ENCODE measurements around the gene HIPK2. TPM values are rescaled to one million over a fixed set of nuclear protein-coding genes. Genes with fewer than 3 reads are reported as not detected.
"Not testable (repeated sequence)": the region's sequence is repeated elsewhere in the genome, so short reads cannot be mapped to it uniquely, and the experiment has no call there.

The HIPK2 gene
- total and polyA plus RNA-seq, 8 donors, result 3.4 to 103 (median 38.6) TPM

DNA sequence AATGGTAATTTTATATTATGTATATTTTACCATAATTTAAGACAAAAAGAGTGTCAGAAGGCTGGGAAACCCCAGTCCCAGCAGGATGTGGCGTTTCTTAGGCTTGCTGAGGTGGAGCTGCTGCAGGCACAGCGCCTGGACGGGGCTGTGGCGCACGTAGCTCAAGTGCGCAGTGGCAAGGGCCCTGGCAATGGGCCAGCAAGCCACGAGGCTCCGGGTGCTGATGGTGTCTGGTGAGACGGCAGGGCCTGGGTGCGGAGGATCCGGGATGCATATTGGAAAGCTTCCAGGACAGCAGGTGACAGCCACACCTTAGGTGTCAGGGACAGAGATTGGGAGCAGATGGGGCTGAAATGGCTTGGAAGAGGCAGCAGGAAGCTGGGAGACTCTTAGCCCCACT lies 217.1 kb downstream of the HIPK2 start:
- no peak for DNase-seq
- intact Hi-C loops (cut with DNase I; ENCODE audit: low total_unique reads), result no loop called here
- TF ChIP-seq, protein P1, sequence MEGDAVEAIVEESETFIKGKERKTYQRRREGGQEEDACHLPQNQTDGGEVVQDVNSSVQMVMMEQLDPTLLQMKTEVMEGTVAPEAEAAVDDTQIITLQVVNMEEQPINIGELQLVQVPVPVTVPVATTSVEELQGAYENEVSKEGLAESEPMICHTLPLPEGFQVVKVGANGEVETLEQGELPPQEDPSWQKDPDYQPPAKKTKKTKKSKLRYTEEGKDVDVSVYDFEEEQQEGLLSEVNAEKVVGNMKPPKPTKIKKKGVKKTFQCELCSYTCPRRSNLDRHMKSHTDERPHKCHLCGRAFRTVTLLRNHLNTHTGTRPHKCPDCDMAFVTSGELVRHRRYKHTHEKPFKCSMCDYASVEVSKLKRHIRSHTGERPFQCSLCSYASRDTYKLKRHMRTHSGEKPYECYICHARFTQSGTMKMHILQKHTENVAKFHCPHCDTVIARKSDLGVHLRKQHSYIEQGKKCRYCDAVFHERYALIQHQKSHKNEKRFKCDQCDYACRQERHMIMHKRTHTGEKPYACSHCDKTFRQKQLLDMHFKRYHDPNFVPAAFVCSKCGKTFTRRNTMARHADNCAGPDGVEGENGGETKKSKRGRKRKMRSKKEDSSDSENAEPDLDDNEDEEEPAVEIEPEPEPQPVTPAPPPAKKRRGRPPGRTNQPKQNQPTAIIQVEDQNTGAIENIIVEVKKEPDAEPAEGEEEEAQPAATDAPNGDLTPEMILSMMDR (IDR thresholded peaks at IDR 0.05), result no peak
- TF ChIP-seq POLR2AphosphoS5 (IDR thresholded peaks at IDR 0.05), result no peak
- TF ChIP-seq POLR2A (IDR thresholded peaks at IDR 0.05), result no peak
- TF ChIP-seq EP300 (IDR thresholded peaks at IDR 0.05), result no peak
- H3K36me3 ChIP-seq, result peaks cover 0 to 18% (median 8%) of the 10 kb centered on the region in 4 donors
- WGBS, 5 donors, result 83 to 96% (median 92%) methylated on average over 11 of the region's 11 CpGs
- no peak overlapping the region for H3K27ac ChIP-seq
- H3K27me3 ChIP-seq, result no peaks in the 10 kb centered on the region
- peaks cover 0 to 5% (median 0%) of the 10 kb centered on the region in 4 donors for H3K9me3 ChIP-seq
- no peak overlapping the region for H3K4me3 ChIP-seq
- peaks cover 0 to 5% (median 0%) of the 10 kb centered on the region in 4 donors for H3K4me1 ChIP-seq

DNA sequence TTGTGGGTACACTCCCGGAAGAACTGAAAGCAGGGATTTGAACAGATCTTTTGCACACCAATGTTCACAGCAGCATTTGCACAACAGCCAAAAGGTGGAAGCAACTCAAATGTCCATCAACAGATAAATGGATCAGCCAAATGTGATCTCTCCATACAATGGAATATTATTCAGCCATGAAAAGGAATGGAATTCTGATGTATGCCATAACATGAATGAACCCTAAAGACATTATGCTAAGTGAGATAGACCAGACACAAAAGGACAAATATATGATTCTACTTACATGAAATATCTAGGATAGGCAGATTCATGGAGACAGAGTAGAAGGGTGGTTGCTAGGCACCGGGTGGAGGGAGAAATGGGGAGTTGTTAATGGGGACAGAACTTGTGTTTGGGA lies 217.6 kb downstream of the HIPK2 start:
- DNase-seq, result no peak
- intact Hi-C loops (cut with DNase I; ENCODE audit: low total_unique reads), result no loop called here
- H3K9me3 ChIP-seq, result peaks cover 0 to 5% (median 0%) of the 10 kb centered on the region in 4 donors
- no peak overlapping the region for H3K27ac ChIP-seq
- H3K4me1 ChIP-seq, result peaks cover 0 to 5% (median 0%) of the 10 kb centered on the region in 4 donors
- H3K4me3 ChIP-seq, result no peak overlapping the region
- no peaks in the 10 kb centered on the region for H3K27me3 ChIP-seq
- peaks cover 0 to 18% (median 8%) of the 10 kb centered on the region in 4 donors for H3K36me3 ChIP-seq
- TF ChIP-seq POLR2AphosphoS5 (IDR thresholded peaks at IDR 0.05), result no peak
- no peak for TF ChIP-seq POLR2A (IDR thresholded peaks at IDR 0.05)
- TF ChIP-seq EP300 (IDR thresholded peaks at IDR 0.05), result no peak
- TF ChIP-seq, protein P1 (IDR thresholded peaks at IDR 0.05), result no peak
- 85 to 96% (median 88%) methylated on average over 2 of the region's 2 CpGs for WGBS, 5 donors

DNA sequence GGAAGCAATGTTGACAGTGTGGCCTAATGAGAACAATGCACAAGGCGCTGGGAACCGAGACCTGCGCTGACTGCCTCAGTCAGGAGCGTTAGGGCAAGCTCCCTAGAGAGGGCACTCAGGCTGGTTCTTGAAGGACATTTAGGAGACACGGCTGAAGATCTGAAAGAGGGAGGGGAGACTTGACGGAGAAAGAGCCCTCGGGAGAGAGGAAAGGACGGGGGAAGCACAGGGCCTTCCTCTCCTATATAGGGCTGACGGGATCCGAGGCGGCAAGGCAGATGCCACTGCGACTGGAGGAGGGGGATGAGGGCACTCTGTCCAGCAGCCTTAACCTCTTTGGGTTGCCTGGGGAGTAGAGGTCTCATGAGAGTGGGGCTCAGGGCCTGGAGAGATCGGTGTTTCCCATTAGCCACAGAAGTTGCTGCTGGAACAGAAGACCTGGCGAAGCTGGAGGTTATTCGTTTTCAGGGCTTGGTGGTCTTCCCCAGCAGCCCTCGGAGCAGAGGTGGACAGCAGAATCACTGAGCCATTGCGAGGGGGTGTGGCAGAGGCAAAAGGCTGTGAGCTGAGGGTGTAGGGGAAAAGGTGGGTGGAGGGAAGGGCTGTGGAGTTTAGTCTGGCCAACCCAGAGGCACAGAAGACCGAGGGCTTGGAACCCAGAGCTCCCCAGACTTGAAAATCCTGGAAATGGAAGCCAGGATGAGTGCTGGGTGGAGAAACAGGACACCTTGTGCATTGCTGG lies 218.3 kb downstream of the HIPK2 start:
- TF ChIP-seq EP300 (IDR thresholded peaks at IDR 0.05) (no peak), POLR2AphosphoS5 (IDR thresholded peaks at IDR 0.05) (no peak), POLR2A (IDR thresholded peaks at IDR 0.05) (no peak)
- TF ChIP-seq, protein P1 (IDR thresholded peaks at IDR 0.05), result no peak
- H3K36me3 ChIP-seq, result peaks cover 0 to 16% (median 8%) of the 10 kb centered on the region in 4 donors
- H3K27me3 ChIP-seq, result no peaks in the 10 kb centered on the region
- WGBS, 5 donors, result 72 to 81% (median 79%) methylated on average over 18 of the region's 18 CpGs
- H3K27ac ChIP-seq, result no peak overlapping the region
- no peak overlapping the region for H3K4me3 ChIP-seq
- intact Hi-C loops (cut with DNase I; ENCODE audit: low total_unique reads), result no loop called here
- H3K4me1 ChIP-seq, result no peaks in the 10 kb centered on the region
- no peak for DNase-seq
- H3K9me3 ChIP-seq, result peaks cover 0 to 5% (median 0%) of the 10 kb centered on the region in 4 donors

DNA sequence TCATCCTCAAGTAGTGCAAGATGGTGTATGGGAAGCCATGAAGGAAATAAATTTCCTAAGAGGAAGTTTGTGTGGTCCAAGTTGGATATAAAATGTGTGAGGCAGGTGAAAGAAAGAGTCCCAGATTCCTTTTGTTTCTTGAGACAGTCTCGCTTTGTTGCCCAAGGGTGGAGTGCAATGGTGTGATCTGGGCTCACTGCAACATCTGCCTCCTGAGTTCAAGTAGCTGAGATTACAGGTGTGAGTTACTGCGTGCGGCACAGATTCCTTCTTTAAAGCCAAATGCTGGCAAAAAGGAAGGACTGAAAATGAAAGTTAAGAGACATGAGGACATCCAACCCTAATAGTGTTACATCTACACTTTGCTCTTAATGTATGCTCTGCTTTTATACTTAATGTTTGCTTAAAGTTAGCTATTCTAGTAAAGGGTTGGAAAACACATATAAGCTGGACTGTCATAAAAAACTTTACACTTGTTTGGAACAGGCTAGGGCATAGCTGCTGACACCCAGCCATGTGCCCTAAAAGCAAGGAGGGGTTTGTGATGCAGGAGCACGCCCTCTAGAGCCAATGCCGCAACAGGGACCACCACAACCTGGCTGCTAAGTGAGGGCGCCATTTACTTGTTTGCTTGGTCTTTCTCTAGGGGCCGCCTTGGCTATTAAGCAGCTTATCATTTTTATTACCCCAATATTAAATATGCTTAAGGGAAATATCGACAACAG lies 219.8 kb downstream of the HIPK2 start:
- intact Hi-C loops (cut with DNase I; ENCODE audit: low total_unique reads), result no loop called here
- no peaks in the 10 kb centered on the region for H3K27me3 ChIP-seq
- 45 to 60% (median 52%) methylated on average over 8 of the region's 8 CpGs for WGBS, 5 donors

DNA sequence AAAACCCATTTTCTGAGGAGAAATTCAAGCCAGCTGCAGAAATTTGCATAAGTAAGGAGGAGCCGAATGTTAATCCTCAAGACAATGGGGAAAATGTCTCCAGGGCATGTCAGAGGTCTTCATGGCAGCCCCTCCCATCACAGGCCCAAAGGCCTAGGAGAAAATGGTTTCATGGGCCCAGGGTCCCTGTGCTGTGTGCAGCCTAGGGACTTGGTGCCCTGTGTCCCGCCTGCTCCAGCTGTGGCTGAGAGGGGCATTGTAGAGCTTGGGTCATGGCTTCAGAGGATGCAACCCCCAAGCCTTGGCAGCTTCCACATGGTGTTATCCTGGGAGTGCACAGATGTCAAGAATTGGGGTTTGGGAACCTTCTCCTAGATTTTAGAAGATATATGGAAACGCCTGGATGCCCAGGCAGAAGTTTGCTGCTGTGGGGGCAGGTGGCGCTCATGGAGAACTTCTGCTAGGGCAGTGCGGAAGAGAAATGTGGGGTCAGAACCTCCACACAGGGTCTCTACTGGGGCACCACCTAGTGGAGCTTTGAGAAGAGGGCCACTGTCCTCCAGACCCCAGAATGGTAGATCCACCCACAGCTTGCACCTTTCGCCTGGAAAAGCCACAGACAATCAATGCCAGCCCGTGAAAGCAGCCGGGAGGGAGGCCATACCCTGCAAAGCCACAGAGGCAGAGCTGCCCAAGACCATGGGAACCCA lies 223.7 kb downstream of the HIPK2 start:
- intact Hi-C loops (cut with DNase I; ENCODE audit: low total_unique reads); H3K36me3 ChIP-seq; H3K4me3 ChIP-seq; H3K27ac ChIP-seq; H3K4me1 ChIP-seq; DNase-seq; H3K27me3 ChIP-seq; H3K9me3 ChIP-seq: not testable (repeated sequence)
- WGBS, 5 donors, result 88 to 94% (median 92%) methylated on average over 8 of the region's 8 CpGs

More for the DNA sequence above, 219.8 kb downstream of the HIPK2 start:
- peaks cover 0 to 5% (median 0%) of the 10 kb centered on the region in 4 donors for H3K9me3 ChIP-seq
- TF ChIP-seq, protein P1 (IDR thresholded peaks at IDR 0.05), result no peak
- TF ChIP-seq POLR2AphosphoS5 (IDR thresholded peaks at IDR 0.05) (no peak), POLR2A (IDR thresholded peaks at IDR 0.05) (no peak), EP300 (IDR thresholded peaks at IDR 0.05) (no peak)
- no peaks in the 10 kb centered on the region for H3K4me1 ChIP-seq
- no peak overlapping the region for H3K27ac ChIP-seq
- no peak for DNase-seq
- H3K36me3 ChIP-seq, result peaks cover 0 to 6% (median under 1%) of the 10 kb centered on the region in 4 donors
- H3K4me3 ChIP-seq, result no peak overlapping the region

Measured in stomach (tissue), 9 donors.